ENCODE results near the gene SLC44A5.

SLC44A5 gene

DNA sequence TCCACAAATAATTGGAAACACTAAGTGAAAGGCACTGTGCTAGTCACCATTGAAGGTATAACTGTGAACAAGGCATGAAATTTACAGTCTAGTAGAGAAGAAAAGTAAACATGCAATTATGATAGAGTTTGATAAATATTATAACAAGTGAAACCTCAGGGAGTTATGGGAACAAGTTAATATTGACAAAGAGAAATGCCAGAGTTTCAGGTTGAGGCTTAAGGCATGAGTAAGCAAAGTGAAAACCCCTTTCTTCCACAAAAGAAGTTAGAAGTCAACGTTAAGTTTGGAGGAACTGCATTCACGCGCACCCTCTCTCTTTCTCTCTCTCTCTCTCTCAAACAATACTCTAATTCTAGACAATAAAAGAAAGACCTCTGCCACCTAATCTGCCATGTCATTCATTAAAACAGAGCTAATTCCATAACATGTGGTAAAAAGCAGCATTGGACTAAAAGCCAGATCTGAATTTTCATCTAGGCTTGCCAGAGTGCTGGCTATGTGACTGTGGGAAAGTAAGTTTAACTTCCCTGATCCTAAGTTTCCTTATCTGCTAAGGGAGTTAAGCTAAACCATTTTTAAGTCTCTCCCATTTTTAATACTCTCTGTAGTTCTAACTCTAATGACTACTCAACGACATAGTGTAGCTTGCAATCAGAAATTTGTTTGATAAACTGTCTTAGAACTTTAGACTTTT is 22.0 kb downstream of the SLC44A5 start:
- DNase-seq = no peak

DNA sequence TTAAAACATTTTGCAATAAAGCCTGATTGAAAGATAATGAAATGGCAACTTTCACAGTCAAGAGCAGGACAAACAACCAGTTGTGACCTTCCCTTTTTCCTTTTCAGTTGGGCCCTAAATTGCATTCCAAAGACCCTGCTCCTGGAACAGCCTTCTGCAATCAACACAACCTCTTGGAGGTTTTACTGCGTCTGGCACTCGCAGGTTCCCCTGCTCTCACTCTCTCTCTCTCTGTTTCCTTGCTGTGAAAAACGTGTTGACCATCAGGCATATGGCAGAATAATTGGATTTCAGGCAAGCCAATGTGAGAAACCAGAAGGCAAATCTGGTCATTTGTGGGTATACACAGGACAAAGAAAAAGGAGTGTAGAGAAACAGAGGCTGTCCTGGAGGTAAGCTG is 23.2 kb downstream of the SLC44A5 start:
- no peak for DNase-seq

DNA sequence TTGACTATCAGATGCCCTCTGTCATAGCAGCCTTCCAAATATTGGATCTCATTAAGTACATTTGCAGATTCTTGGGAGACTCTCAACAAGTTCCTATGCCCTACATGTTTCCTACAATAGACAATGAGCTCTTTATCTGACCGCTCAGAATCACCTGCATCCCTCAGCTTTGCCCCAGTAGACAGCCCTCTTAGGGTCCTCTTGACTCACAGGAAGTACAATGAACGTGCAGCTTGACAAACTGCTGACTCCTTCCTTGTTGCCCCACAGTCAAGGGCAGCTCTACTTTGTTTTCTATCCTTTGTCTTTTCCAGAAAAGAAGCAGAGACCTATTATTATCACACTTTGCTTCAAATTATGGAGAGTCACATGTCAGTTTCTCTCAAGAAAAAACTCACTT is 27.6 kb downstream of the SLC44A5 start:
- no peak for DNase-seq

DNA sequence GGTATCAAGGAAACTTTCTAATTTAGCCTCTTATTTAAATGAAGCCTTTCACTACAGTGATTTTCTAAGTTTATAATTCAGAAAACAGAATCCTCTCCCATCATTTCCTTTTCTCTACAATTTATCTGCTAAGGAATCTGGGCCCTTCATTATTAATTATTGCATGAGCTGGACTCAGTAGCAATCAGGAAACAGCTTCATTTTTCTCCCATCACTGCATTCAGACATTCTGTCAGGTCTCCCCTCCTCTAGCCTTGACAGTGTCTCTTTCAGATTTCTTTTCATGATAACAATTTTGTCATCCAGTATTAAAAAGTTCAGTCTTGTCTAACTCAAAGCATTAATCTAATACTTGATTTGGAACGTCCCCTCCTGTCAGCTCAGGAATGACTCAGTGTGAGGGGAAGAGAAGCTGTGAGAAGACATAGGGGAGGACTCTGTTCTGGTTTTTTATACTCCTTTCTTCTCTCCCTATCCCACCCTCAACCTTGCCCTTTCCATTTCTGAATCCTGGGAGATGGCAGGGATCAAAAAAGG is 28.1 kb downstream of the SLC44A5 start:
- DNase-seq = no peak

DNA sequence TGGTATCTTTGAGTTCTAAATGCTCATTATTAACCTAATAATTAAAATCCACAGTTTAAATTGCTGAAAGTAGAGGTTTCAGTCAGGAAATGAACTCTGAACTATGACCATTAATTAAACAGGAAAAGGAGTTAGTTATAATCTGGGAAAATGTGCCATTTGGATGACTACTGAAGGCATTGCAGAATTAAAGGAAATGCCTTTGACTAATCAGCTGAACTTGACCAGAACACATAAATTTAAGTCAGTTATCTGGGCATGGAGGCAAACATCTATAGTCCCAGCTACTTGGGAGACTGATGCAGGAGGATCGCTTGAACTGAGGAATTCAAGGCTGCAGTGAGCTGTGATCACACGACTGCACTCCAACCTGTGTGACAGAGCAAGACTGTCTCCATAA is 31.9 kb downstream of the SLC44A5 start:
- no peak for DNase-seq

DNA sequence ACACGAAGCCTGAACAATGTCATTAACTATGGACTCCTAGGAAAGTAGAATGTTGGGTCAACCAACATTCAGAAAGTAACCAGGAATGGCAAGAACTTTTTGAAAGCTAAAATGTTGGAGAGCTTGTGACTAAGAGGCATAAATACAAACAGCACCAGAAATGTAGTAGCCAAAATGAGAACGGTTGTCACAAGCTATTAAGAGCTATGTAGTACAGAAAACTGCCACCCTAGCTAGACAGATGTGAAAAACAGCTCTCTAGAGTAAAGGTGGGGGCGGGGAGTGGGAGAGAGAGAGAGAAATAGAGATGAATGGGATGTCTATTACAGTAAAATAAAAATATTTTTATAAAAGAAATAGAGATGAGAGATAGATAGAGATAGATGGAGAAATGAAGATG is 35.1 kb downstream of the SLC44A5 start:
- DNase-seq = no peak

DNA sequence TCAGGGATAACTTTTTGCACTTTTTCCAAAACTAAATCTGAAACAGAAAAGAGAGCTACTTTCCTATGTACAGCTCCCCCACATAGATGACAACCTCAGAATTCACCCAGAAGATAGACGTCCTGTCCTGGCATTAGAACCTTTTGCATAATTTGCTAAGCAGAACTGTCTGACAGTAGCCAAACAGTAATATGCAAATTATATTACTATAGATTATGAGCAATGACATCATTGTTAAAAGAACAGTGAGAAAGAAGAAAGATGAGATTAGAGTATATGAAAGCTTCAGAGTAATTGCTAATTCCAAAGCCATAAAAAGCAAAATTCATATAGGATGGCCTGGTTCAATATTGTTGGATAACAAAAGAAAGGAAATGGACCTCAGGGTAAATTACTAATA is 43.7 kb downstream of the SLC44A5 start:
- no peak for DNase-seq

DNA sequence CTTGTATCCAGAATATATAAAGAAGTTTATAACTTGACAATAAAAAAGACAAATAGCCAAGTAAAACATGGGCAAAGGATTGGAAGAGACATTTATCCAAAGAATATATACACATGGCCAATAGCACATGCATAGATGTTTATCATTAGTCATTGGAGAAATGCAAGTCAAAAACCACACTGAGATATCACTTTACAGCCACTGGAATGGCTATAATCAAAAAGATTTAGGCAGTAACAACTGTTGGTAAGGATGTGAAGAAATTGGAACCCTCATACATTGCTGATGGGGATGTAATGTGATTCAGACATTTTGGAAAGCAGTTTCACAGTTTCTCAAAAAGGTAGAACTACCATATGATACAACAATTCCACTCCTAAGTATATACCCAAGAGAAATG is 51.1 kb downstream of the SLC44A5 start:
- DNase-seq = no peak

DNA sequence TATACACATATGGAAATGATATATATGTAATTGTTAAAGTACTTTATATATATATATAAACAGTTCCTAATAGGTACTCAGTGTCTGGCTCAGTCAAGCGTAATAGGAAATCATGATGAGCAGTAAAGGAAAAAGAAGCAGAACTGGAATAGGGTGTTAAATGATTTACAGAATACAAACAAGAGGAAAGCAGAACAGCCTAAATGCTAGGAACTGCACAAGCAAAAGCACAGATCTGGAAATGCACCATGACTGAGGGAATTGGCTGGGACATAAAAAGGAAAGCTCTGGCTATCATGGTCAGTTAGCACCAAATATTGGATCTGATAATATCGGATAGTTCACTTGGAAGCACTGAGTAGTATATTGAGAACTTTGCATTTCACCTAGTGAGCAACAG is 51.8 kb downstream of the SLC44A5 start:
- no peak for DNase-seq

DNA sequence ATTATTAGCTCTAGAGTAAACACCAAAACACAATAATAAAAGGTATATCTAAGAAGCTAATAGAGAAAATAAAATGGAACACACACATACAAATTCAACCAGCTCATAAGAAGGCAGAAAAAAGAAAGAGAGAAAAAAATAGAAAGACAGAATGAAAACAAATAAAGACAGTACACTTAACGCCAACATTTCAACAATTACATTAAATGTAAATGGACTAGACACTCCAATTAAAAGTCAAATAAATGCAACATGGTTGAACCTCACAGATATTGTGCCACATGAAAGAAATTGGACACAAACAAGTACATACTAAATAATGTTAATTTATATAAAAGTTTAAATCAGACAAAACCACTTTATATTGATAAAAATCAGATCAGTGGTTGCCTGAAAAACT is 56.0 kb downstream of the SLC44A5 start:
- no peak for DNase-seq

DNA sequence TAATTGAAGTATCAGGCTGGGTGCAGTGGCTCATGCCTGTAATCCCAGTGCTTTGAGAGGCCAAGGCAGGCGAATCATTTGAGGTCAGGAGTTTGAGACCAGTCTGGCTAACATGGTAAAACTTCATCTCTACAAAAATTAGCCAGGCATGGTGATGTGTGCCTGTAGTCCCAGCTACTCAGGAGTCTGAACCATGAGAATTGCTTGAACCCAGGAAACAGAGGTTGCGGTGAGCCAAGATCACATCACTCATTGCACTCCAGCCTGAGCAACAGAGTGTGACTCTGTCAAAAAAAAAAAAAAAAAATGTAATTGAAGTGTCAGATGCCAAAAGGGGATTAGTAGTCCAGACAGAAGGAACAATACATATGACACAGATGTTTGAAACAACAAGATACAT is 56.7 kb downstream of the SLC44A5 start:
- DNase-seq = no peak

DNA sequence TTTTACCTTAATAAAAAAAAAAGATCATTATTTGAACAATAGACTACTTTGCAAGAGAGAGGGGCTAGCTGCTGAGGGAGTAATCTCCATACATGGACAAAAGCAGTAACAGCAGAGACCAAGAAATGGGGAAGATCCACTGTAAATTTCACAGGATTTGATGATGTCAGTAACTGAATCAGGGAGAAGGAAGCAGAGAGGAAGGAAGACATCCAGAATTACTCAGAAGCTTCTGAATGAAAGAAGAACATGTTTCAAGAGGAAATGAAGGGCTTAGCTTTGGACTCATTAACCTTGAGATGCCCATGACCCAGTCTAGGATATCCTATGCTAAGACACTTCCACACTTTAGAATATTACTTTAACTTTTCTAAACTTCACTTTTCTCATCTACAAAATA is 60.4 kb downstream of the SLC44A5 start:
- DNase-seq = no peak

DNA sequence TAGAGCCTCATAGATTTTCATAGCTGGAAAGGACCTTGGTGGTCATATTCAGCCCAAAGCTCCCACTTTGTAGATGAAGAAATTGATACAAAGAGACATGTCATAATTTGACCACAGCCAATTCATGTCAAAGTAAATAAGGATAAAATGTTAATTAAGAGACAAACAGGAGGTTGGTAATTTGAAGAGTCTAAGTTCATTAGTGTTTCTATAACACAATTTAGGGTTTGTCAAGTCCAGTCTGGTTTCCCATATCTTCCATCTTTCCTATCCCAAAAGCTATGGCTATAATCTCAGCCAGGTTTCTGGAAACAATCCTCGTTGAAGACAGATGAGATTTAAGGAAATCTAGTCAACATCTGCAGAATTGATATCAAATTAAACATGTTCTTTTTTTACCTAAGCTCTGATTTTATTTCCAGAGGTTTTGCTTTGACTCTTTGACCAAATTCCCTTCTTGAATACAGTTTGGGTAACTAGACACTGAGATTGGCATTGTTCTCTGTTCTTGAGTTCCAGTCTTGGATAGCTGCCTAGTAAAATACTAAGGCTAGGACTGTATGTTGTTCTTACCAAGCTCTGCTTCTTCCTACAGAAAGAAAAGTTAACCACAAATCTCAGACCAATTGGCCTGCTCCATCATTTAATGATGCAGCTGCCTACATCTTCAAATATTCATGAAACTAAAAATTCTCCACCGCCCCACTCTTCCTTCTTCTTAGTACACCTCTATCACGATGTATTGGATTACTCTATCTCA is 62.0 kb downstream of the SLC44A5 start:
- no peak for DNase-seq

DNA sequence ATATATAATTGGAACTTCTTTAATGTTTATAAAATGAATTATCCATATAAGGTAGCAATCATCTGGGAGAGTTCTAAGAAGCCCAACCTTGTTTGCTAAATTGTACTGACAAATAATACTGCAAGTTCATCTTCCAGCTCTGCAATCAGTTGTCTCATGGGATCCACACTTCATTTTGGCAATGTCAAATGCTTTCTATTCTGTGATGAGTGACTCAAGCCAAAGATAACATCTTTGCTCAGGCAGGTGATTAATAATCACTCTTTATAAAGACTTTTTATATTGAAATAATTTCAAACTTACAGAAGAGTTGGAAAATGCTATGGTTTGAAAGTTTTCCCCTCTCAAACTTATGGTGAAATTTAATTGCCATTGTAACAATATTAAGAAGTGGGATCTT is 67.2 kb downstream of the SLC44A5 start:
- no peak for DNase-seq

DNA sequence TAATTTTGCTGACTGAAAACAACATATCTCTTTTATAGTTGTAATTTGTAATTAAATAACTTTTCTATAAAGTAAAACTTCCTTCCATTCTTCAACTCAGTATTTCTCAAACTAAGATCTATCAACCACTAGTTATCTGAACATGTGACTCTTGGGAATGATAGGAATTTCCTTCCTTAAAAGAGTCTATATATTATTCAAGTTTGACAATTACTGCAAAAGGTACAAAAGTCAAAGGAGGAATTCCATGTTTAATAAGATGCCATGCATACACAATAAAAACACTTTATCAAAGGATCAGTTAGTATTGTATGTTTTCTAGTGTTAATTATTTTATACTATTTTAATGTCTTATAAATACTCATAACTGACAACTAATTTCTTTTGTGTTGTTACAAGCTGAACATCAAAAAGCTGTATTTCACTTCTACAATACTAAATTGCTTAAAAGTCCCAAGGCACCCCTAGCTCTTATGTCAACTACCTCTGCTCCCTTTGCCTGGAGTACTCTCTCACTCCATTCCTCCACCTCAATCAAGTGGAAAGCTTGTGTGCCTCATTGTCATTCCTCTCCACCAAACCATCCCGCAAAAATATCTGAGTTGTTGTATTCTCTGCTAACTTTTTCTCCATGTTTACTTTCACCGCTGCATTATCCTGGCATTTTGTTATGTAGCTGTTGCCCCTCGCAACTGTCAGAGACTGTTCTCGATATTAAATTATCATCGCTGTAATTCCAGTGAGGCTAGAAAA is 67.9 kb downstream of the SLC44A5 start:
- DNase-seq = no peak

DNA sequence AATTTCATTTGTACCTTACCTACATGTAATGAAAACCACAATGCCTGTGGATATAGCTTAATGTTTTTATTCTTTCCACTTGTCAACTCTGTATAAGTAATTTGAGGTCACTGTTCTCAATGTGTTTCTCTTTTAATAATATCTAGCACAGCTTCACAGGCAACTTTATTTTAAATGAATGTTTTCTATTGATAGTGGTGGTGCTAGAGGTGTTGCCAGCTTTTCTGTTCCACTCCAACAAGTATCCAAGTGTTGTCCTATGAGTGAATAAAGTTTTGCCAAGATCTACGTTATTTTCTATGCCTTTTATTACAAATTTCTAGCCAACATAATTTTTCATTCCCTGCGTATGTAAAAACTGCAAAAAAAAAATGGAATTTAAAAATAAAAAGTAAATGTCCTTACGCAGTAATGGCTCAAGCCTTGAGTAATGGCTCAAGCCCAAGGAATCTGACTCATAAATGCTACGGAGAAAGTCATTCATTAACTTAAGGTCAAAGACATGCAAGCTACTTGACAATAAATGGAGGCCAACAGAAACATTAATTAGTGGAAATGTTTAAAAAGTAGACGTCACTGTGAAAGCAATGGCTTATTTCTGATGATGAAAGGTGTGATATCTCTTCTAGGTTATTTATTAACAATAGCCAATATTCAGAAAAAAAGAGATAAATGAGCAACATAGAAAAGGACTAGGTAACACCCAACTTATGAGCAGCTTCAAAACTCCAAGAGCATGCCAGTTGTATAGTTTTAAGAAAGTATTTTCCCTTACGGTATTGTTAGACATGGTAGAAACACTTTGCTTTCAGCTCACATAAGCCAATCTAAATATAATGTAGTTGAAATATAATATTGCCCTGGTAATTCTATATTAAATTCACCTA is 71.4 kb downstream of the SLC44A5 start:
- no peak for DNase-seq

DNA sequence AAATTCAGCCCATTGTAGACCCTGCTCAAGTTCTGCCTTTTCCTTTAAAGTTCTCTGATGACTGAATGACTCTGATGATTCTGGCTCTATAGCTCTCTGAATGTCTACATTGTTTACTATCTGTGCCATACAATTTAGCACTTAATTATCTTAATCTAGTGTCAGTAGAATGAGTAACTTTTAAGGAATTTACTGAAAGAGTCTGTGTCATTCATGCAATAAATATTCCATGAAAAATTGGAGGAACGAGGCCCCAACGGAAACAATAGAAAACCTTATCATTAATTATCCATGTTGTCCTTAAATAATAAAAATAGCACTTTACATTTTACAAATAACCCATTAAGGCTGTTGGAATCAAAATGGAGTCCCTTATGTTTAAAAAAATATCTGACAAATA is 77.8 kb downstream of the SLC44A5 start:
- DNase-seq = no peak

DNA sequence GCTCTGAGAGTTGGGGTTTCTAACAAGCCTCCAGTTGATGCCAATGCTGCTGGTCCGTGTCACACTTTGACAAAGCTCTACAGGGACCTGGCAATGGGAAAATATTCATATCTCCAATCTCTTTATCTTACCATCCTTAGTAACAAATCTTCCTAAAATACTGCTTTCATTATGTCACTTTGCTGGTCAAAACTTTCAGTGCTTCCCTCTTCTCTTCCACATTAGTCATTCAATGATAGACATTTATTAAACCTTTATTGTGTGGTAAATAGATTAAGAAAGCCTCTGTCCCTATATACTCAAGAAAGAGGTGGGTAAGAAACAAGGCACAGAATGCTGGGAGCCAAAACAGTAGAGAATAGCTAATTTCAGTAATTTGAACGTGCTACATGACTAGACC is 79.3 kb downstream of the SLC44A5 start:
- no peak for DNase-seq

DNA sequence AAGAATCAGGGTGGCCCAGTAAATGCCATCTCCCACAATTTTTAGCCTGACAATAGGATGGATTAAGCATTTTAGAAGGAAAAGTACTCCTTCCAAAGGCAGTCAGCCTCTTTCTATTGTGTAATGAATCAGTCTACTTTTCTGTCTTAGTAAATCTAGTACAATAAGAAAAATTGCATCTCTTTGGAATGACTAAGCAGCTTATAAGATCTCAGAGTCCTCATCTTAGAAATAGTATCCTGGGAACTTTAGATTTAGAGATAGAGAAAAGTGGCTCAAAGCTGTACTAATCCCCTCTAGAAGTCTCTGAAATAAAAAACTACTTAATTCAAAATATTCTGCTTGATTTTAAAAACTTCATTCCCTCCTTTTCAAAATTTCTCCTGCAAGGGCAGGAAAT is 81.4 kb downstream of the SLC44A5 start:
- DNase-seq = no peak

DNA sequence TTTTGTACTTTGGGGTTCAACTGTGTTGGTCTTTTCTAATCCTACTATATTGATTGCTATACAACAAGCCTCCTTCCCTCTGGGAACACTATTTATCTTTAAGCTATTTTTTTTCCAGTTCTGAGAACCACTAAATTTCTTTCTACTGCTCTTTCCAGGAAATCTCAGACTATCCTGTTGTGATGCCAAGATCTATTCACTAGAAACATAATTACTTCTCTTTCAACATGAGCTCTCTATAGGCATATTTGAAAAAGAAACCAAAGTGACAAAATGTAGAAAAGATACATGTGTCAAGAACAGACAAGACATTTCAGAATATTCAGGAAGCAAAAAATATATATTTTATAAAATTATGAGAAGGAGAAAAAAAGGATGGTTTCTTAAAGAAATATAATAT is 82.9 kb downstream of the SLC44A5 start:
- DNase-seq = no peak

DNA sequence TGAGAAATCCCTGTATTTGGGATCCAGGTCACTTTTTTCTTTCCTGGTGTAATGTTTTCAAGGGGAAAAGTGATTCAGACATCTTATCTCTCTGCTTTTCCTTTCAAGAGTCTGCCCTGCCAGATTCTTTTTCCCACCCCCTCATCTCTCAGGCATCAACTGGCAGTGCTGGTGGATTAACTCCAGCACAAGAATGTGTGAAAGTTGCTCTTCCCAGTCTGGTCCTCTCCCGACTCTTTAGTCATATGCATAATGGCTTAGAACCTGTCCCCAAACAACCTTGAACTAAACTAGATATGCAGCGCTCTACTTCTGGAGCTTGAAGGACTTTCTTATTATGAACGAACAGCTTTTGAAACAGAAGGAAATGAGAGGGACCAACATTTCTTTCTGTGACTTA is 88.5 kb downstream of the SLC44A5 start:
- no peak for DNase-seq

DNA sequence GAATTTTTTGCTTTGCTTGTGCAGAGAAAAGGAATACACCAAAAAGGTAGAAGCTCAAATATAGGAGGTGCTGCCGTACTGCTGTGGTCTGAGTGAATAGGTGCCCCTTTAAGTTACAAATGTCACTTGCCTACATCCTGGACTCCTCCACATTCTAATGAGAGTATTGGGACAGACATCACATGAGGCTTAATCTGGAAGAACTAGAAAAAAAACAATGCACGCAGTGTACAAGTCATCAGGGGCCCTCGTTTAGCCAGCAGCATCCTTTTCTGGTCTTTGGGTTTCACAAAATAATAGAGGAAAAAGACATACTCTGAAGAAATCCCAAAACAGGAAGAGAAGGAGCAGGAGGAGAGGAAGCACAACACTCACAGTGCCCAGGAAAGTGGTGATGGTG is 89.3 kb downstream of the SLC44A5 start:
- DNase-seq = no peak
